WTC11 (cell line): ENCODE results near the gene AUP1. TPM values are rescaled to one million over a fixed set of nuclear protein-coding genes. Genes with fewer than 3 reads are reported as not detected.

ENCODE experiments used
- ATAC-seq: fragments of 200-7000 bp; cut with Tn5 transposase; 2 replicates; pipeline ENCODE4 v1.10.0; 2021; ENCODE audit warnings: mild to moderate bottlenecking, moderate library complexity
- CTCF ChIA-PET: fragments of 300-600 bp; sonication (Branson Sonifier 250); formaldehyde crosslinking; loops from one replicate; lab custom pipeline; 2021; ENCODE audit warnings: antibody characterized with exemption; lab: Charles Lee
- POLR2A ChIA-PET: fragments of 350-600 bp; sonication (Branson Sonifier 250); formaldehyde crosslinking; loops from one replicate; lab custom pipeline; 2021; ENCODE audit warnings: antibody characterized with exemption; lab: Charles Lee
- DNase-seq: peaks from one replicate; pipeline ENCODE4 v3.0.0; 2021; ENCODE audit warnings: low spot score
- H3K27ac Mint-ChIP-seq: 2 replicates; pipeline ENCODE4 v1.8.0; 2021; ENCODE audit warnings: mixed read lengths
- H3K27me3 Mint-ChIP-seq: 2 replicates; pipeline ENCODE4 v1.8.0; 2021; ENCODE audit warnings: low read depth, mild to moderate bottlenecking, moderate library complexity, mixed read lengths
- H3K36me3 Mint-ChIP-seq: 2 replicates; pipeline ENCODE4 v1.8.0; 2021; ENCODE audit warnings: mixed read lengths
- H3K4me1 Mint-ChIP-seq: 2 replicates; pipeline ENCODE4 v1.8.0; 2022; ENCODE audit warnings: mixed read lengths
- H3K4me3 Mint-ChIP-seq: 2 replicates; pipeline ENCODE4 v1.8.0; 2021; ENCODE audit warnings: mild to moderate bottlenecking, moderate library complexity, mixed read lengths
- H3K9me3 Mint-ChIP-seq: 2 replicates; pipeline ENCODE4 v1.8.0; 2021; ENCODE audit warnings: mixed read lengths
- CREM ChIP-seq: sonication (generic); formaldehyde crosslinking; IDR thresholded peaks from 2 replicates; pipeline ENCODE4 v1.8.1; 2022; ENCODE audit warnings: mild to moderate bottlenecking, missing genetic modification reagents, moderate library complexity
- ELF4 ChIP-seq: sonication (generic); formaldehyde crosslinking; IDR thresholded peaks from 2 replicates; pipeline ENCODE4 v1.8.1; 2022; ENCODE audit warnings: low read depth, mild to moderate bottlenecking, moderate library complexity, missing genetic modification reagents
- FOXJ3 ChIP-seq: sonication (generic); formaldehyde crosslinking; IDR thresholded peaks from 2 replicates; pipeline ENCODE4 v1.9.0; 2021; ENCODE audit warnings: missing genetic modification reagents, mild to moderate bottlenecking, borderline replicate concordance
- FOXK1 ChIP-seq: sonication (generic); formaldehyde crosslinking; IDR thresholded peaks from 2 replicates; pipeline ENCODE4 v1.8.0; 2022; ENCODE audit warnings: mild to moderate bottlenecking, moderate library complexity, missing genetic modification reagents
- MXD4 ChIP-seq: fragments of 250-450 bp; sonication (Bioruptor Pico); IDR thresholded peaks from 2 replicates; pipeline ENCODE4 v1.8.0; 2021; ENCODE audit warnings: mild to moderate bottlenecking, moderate library complexity, borderline replicate concordance
- NR1H2 ChIP-seq: sonication (generic); formaldehyde crosslinking; IDR thresholded peaks from 2 replicates; pipeline ENCODE4 v1.9.0; 2021; ENCODE audit warnings: mild to moderate bottlenecking, moderate library complexity, missing genetic modification reagents
- TCF7 ChIP-seq: sonication (generic); formaldehyde crosslinking; IDR thresholded peaks from 2 replicates; pipeline ENCODE4 v1.8.0; 2022; ENCODE audit warnings: mild to moderate bottlenecking, low read depth, missing genetic modification reagents, moderate library complexity
- ZBTB43 ChIP-seq: sonication (generic); formaldehyde crosslinking; IDR thresholded peaks from 2 replicates; pipeline ENCODE4 v1.8.1; 2023; ENCODE audit warnings: mild to moderate bottlenecking, missing genetic modification reagents
- ZNF317 ChIP-seq: sonication (generic); formaldehyde crosslinking; IDR thresholded peaks from 2 replicates; pipeline ENCODE4 v1.8.1; 2023; ENCODE audit warnings: low read depth, mild to moderate bottlenecking, moderate library complexity, missing genetic modification reagents, borderline replicate concordance
- total RNA-seq: library from RNA; stranded (reverse); gene quantifications from 3 replicates; pipeline ENCODE4 v1.2.3, GENCODE V29; 2021
- TF ChIP-seq, protein P1 (sequence below): sonication (generic); formaldehyde crosslinking; IDR thresholded peaks from 2 replicates; pipeline ENCODE4 v1.8.0; 2022; ENCODE audit warnings: mild to moderate bottlenecking, missing genetic modification reagents
- TF ChIP-seq, protein P2 (sequence below): sonication (generic); formaldehyde crosslinking; IDR thresholded peaks from 2 replicates; pipeline ENCODE4 v1.8.0; 2023; ENCODE audit warnings: missing genetic modification reagents
- TF ChIP-seq, protein P3 (sequence below): fragments of 200-600 bp; IDR thresholded peaks from 2 replicates; pipeline ENCODE4 v1.8.0; 2022; ENCODE audit warnings: antibody characterized with exemption
- TF ChIP-seq, protein P4 (sequence below): sonication (generic); formaldehyde crosslinking; IDR thresholded peaks from 2 replicates; pipeline ENCODE4 v1.8.1; 2023; ENCODE audit warnings: mild to moderate bottlenecking, moderate library complexity, missing genetic modification reagents
- TF ChIP-seq, protein P5 (sequence below): sonication (generic); formaldehyde crosslinking; IDR thresholded peaks from 2 replicates; pipeline ENCODE4 v1.8.1; 2023; ENCODE audit warnings: mild to moderate bottlenecking, missing genetic modification reagents, moderate library complexity
- TF ChIP-seq, protein P6 (sequence below): fragments of 250-450 bp; sonication (Bioruptor Pico); IDR thresholded peaks from 2 replicates; pipeline ENCODE4 v1.9.0; 2021; ENCODE audit warnings: mild to moderate bottlenecking
- TF ChIP-seq, protein P7 (sequence below): sonication (generic); formaldehyde crosslinking; IDR thresholded peaks from 2 replicates; pipeline ENCODE4 v1.8.1; 2022; ENCODE audit warnings: mild to moderate bottlenecking, missing genetic modification reagents, moderate library complexity, borderline replicate concordance

AUP1 gene
- total RNA-seq, 1 experiment from 2014 or later = 84.9 TPM

DNA sequence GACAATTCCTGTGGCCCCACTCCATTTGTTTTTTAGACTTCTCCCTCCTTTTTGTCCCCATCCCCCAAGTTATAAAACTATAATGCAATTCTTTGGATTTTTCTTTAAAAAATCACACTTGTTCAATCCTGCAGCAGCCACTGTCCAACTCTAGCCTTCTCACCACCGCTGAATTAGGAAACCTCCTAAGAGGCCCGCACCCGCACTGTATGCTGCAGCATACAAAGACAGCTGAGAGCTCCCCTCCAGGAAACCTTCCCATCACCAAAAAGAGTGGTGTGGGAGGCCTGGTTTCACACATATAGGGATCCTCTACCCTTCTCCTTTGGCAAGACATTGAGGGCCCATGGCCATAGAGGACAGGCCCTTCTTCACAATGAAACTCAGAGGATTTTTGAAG, 24.9 kb downstream of the AUP1 start (continued):
- TF ChIP-seq, protein P1, sequence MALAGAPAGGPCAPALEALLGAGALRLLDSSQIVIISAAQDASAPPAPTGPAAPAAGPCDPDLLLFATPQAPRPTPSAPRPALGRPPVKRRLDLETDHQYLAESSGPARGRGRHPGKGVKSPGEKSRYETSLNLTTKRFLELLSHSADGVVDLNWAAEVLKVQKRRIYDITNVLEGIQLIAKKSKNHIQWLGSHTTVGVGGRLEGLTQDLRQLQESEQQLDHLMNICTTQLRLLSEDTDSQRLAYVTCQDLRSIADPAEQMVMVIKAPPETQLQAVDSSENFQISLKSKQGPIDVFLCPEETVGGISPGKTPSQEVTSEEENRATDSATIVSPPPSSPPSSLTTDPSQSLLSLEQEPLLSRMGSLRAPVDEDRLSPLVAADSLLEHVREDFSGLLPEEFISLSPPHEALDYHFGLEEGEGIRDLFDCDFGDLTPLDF (CRISPR knock-in tag) = no peak
- TF ChIP-seq, protein P2, sequence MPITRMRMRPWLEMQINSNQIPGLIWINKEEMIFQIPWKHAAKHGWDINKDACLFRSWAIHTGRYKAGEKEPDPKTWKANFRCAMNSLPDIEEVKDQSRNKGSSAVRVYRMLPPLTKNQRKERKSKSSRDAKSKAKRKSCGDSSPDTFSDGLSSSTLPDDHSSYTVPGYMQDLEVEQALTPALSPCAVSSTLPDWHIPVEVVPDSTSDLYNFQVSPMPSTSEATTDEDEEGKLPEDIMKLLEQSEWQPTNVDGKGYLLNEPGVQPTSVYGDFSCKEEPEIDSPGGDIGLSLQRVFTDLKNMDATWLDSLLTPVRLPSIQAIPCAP (CRISPR knock-in tag) = no peak
- no peak for TF ChIP-seq FOXJ3
- no peak for TF ChIP-seq FOXK1 (CRISPR knock-in tag)
- TF ChIP-seq, protein P3, sequence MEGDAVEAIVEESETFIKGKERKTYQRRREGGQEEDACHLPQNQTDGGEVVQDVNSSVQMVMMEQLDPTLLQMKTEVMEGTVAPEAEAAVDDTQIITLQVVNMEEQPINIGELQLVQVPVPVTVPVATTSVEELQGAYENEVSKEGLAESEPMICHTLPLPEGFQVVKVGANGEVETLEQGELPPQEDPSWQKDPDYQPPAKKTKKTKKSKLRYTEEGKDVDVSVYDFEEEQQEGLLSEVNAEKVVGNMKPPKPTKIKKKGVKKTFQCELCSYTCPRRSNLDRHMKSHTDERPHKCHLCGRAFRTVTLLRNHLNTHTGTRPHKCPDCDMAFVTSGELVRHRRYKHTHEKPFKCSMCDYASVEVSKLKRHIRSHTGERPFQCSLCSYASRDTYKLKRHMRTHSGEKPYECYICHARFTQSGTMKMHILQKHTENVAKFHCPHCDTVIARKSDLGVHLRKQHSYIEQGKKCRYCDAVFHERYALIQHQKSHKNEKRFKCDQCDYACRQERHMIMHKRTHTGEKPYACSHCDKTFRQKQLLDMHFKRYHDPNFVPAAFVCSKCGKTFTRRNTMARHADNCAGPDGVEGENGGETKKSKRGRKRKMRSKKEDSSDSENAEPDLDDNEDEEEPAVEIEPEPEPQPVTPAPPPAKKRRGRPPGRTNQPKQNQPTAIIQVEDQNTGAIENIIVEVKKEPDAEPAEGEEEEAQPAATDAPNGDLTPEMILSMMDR = no peak
- TF ChIP-seq NR1H2 (CRISPR knock-in tag) = no peak
- TF ChIP-seq, all 79 proteins: peak for 0

DNA sequence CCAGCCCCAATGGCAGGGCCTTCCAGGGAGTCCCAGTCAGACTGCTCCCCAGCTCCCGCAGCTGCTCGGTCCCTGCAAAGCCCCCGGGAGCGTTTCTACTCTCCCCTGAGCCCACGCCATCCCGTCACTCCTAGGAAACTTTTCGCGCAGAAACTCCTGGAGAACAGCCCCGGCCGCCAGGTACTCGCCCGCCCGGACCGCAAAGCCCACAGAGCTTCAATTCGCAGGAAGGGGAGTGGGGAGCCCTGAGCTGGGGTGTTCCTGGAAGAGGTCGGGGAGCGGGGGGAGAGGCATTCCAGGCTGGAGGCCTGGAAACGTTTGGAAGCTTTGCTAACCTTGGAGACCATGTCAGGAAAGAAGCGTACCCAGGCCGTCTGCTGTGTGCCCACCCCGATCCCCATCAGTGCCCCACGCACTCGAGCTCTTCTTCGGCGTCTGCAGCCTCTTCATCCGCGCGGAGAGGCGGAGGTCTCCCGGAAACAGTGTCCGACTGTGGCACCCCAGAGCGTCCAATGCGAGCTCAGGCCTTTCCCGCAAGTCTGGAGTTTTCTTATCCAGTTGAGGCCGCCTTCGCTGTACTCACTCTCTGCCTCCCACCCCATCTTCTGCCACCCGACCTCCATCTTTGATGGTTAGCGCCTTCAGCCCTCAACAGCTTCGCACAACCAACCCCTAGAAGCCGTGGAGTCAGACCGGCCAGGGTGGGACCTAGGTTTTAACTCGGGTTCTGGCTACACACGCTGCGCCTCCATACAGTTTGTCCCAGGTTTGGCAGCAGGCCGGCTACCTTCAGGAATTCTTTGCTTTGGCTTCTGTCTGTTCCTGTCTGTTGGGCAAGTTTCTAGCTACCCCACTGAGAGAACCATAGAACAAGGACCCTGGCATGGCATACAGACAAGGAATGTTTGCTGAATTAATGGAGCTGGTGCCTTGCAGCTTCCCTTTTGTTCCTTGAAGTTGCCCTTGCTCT, 25.7 kb downstream of the AUP1 start:
- Mint-ChIP-seq H3K4me3 (peak overlapping the region; percentile 81), H3K9me3 (no peaks in the 10 kb centered on the region), H3K27me3 (peaks cover 92% of the 10 kb centered on the region), H3K4me1 (peaks cover 55% of the 10 kb centered on the region), H3K27ac (no peak overlapping the region), H3K36me3 (peaks cover 22% of the 10 kb centered on the region)
- TF ChIP-seq CREM (CRISPR knock-in tag) = no peak
- TF ChIP-seq, protein P4, sequence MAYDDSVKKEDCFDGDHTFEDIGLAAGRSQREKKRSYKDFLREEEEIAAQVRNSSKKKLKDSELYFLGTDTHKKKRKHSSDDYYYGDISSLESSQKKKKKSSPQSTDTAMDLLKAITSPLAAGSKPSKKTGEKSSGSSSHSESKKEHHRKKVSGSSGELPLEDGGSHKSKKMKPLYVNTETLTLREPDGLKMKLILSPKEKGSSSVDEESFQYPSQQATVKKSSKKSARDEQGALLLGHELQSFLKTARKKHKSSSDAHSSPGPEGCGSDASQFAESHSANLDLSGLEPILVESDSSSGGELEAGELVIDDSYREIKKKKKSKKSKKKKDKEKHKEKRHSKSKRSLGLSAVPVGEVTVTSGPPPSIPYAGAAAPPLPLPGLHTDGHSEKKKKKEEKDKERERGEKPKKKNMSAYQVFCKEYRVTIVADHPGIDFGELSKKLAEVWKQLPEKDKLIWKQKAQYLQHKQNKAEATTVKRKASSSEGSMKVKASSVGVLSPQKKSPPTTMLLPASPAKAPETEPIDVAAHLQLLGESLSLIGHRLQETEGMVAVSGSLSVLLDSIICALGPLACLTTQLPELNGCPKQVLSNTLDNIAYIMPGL (CRISPR knock-in tag) = peak; percentile 16; the same call in 1 of the 2 replicates
- ATAC-seq (no peak), DNase-seq (no peak)
- CTCF ChIA-PET = interaction anchor here (1.0 to 6.0 kb wide), 7 partner anchors 10 to 84 kb away, joined by 3 to 43 read pairs (median 4); partner anchors contain the start of genes CCDC142, TLX2 and TTC31
- POLR2A ChIA-PET = interaction anchor here (1.0 to 1.8 kb wide), 5 partner anchors 21 to 64 kb away, joined by 3 to 13 read pairs (median 4); partner anchors contain the start of genes AUP1, CCDC142, HTRA2 and TTC31

GRCh38 chr2:74502720-74503505, 26.6 kb downstream of the AUP1 start:
- ATAC-seq (peak; percentile 4), DNase-seq (peak; percentile 63)
- peaks cover 92% of the 10 kb centered on the region for H3K27me3 Mint-ChIP-seq
- POLR2A ChIA-PET = interaction anchor here (0.7 to 1.8 kb wide), 5 partner anchors 20 to 63 kb away, joined by 3 to 13 read pairs (median 4); partner anchors contain the start of genes CCDC142, TTC31 and WBP1
- peak overlapping the region; percentile 81 for H3K4me3 Mint-ChIP-seq
- H3K9me3 Mint-ChIP-seq = no peaks in the 10 kb centered on the region
- H3K27ac Mint-ChIP-seq = no peak overlapping the region
- CTCF ChIA-PET = interaction anchor here (1.0 to 6.0 kb wide), 6 partner anchors 14 to 84 kb away, joined by 3 to 43 read pairs (median 4); partner anchors contain the start of genes CCDC142 and TTC31
- H3K36me3 Mint-ChIP-seq = peaks cover 22% of the 10 kb centered on the region
- H3K4me1 Mint-ChIP-seq = peaks cover 54% of the 10 kb centered on the region
- TF ChIP-seq, protein P5, sequence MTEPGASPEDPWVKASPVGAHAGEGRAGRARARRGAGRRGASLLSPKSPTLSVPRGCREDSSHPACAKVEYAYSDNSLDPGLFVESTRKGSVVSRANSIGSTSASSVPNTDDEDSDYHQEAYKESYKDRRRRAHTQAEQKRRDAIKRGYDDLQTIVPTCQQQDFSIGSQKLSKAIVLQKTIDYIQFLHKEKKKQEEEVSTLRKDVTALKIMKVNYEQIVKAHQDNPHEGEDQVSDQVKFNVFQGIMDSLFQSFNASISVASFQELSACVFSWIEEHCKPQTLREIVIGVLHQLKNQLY (CRISPR knock-in tag) = no peak
- TF ChIP-seq, protein P6, sequence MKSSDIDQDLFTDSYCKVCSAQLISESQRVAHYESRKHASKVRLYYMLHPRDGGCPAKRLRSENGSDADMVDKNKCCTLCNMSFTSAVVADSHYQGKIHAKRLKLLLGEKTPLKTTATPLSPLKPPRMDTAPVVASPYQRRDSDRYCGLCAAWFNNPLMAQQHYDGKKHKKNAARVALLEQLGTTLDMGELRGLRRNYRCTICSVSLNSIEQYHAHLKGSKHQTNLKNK (CRISPR knock-in tag) = no peak
- no peak for TF ChIP-seq MXD4 (CRISPR knock-in tag)
- TF ChIP-seq ELF4 (CRISPR knock-in tag) = no peak
- TF ChIP-seq, protein P7, sequence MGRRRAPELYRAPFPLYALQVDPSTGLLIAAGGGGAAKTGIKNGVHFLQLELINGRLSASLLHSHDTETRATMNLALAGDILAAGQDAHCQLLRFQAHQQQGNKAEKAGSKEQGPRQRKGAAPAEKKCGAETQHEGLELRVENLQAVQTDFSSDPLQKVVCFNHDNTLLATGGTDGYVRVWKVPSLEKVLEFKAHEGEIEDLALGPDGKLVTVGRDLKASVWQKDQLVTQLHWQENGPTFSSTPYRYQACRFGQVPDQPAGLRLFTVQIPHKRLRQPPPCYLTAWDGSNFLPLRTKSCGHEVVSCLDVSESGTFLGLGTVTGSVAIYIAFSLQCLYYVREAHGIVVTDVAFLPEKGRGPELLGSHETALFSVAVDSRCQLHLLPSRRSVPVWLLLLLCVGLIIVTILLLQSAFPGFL (CRISPR knock-in tag) = no peak
- TF ChIP-seq ZNF317 (CRISPR knock-in tag) = no peak
- 0 out of 2 replicates have a peak, but pooled peaks have one; percentile 24 for TF ChIP-seq ZBTB43 (CRISPR knock-in tag)
- no peak for TF ChIP-seq TCF7
